NK-92 (cell line): Measurements from ENCODE around the gene SPSB1.

Experiments used
- DNase-seq: peaks from one replicate; lab custom pipeline; 2025; ENCODE audit not compliant: unreplicated experiment; lab: John Stamatoyannopoulos, UW

Gene SPSB1

GRCh38 chr1:9361630-9362260, 69.1 kb downstream of the SPSB1 start:
- DNase-seq, result no peak

- DNase-seq, result no peak
Measured at GRCh38 chr1:9362488-9362887, 69.8 kb downstream of the SPSB1 start.

DNA sequence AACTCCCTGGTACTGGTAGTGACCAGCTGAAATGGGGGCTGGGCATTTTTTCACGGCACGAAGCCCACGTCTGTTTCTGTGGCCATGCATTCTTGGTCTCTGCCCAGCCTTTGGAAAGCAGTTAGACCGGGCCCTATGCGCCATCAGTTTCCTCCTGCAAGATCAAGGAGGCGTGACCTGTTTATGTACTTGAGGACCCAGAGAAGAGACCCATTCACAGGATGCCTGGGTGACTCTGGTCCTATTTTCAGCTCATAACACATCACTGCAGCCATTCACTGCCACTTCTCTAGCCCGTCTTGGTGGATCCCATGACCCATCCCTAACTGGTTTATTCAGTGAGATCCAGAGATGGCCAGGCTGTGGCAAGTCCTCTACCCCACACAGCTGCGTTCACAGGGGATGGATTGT, 70.4 kb downstream of the SPSB1 start:
- no peak for DNase-seq

DNA sequence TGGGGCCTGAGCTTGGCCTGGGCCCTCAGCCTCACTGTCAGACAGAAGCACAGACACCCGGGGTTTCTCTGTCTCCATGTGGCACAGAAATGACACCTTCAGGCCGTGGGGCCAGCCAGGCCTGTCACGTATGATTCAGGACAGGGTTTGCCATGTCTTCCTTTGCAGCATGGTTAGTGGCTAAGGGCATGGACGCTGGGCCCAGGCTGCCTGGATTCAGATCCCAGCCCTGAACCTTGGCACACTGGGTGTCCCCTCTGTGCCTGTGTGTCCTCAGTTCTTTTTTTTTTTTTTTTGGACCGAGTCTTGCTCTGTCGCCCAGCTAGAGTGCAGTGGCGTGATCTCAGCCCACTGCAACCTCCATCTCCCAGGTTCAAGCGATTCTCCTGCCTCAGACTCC, 73.6 kb downstream of the SPSB1 start:
- no peak for DNase-seq

DNA sequence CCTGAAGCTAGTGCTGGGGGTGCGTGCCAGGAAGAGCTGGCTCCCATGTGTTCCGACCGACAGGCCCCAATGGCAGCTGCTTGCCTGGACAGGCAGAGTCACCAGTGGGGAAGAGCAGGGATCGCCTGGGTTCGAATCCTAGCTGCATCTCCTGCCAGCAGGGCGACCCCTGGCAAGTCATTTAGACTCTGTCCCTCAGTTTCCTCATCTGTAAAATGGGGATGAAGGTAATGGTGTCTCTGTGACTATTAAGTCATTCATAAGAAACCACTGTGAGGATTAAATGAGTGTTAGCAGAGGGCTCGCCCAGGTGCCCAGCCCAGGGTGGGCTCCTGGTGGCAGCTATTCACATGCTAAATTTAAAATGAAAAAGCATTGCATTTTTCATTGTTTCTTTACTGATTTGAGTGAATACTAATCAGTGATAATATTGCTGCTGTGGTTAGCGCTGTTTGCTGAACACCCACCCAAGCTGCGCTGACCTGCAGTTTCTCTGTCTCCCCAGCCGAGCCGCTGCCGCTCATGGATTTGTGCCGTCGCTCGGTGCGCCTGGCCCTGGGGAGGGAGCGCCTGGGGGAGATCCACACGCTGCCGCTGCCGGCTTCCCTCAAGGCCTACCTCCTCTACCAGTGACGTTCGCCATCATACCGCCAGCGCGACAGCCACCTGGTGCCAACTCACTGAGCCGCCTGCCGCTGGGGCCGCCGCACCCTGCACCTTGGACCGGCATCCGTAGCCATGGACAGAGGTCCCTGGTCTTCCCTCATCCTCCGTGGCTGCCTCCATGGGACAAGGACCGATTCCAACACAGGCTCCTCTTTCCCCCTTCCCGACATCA, 74.5 kb downstream of the SPSB1 start:
- no peak for DNase-seq

GRCh38 chr1:9367806-9368205, 75.1 kb downstream of the SPSB1 start:
- DNase-seq, result no peak

DNA sequence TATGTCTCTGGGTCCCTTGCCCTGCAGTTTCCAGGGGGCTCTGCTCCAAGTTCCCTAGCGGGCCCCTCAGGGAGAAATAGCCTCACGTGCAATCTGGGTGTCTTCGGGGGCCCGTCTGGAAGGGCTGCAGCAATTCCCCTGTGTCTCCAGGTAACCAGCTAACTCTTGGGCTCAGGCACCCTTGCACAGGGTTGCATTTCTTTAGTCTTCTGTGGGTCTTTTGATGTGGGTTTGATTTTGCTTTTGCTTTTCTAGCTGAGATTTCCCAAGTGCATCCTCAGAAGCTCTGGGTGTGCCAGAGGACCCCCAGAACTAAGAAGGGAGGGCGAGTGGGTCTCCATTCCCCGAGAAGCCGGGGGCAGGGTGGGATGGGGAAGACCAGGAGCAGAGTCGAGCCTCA, 75.7 kb downstream of the SPSB1 start:
- no peak for DNase-seq

DNA sequence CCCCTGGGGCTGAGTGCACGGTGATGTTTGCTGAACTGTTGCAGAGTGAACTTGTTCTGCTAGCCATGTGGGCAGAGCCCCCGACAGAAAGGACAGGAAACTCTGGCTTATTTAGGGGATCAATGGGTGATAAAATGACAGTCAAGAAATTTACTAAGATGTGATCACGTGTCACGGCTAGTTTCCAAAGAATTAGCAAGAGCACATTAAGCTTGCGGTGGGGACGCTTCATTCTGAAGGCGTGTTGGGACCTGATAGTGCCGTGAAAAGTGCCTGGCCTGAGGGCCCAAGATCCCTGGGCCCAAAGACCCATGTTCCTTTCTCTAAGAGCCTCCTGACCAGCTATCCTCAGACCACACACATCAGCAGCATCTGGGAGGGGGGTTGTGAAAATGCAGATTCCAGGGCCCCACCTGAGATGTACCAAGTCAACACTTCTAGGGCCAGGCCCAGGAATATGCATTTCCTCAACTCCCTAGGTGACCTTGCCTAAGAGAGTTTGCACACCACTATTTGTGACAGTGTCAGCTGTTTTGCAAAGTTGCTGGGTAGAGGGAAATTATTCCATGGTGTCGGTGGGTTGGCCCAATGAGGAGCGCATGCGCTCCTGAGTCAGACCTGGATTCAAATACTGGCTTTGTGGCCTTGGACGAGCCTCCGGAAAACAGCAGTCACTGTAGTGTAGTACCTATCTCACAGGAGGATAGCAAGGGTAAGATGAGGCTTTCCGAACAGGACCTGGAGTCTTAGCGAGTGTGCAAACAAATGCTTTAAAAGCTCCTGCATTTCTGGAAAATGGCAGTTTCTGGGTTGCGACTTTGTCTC, 77.5 kb downstream of the SPSB1 start:
- DNase-seq, result no peak

DNA sequence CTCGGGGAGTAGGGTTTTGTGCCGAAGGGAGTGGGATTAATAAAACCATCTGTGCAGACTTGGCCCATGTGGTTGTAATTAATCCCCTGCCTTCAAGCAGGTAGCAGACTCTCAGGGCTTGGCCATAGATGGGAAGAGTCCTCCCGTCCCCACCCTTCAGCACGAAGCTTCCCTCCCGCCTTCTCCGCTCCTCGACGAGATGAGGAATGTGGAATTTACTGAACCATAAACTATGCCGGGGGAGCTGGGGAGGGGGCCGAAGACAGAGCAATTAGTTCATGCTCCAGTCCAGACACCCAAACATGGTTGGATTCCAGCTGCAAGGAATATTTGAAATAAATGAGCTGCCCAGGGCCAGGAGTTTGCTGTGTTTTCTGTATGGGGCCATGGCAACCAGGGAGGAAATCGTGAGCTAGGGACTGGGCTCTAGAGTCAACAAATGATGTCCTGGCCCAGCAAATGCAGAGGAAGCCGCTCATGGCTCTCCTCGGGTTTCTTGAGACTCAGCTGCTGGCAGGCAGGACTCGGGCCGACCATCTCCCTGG, 78.8 kb downstream of the SPSB1 start:
- DNase-seq, result no peak

GRCh38 chr1:9371951-9372350, 79.3 kb downstream of the SPSB1 start:
- DNase-seq, result no peak

GRCh38 chr1:9373619-9374018, 80.9 kb downstream of the SPSB1 start:
- no peak for DNase-seq

GRCh38 chr1:9374748-9375341, 82.2 kb downstream of the SPSB1 start:
- DNase-seq, result no peak

- no peak for DNase-seq
Measured at GRCh38 chr1:9375912-9376311, 83.2 kb downstream of the SPSB1 start.

GRCh38 chr1:9376430-9376829, 83.7 kb downstream of the SPSB1 start:
- no peak for DNase-seq

GRCh38 chr1:9376886-9377333, 84.2 kb downstream of the SPSB1 start:
- DNase-seq, result no peak

DNA sequence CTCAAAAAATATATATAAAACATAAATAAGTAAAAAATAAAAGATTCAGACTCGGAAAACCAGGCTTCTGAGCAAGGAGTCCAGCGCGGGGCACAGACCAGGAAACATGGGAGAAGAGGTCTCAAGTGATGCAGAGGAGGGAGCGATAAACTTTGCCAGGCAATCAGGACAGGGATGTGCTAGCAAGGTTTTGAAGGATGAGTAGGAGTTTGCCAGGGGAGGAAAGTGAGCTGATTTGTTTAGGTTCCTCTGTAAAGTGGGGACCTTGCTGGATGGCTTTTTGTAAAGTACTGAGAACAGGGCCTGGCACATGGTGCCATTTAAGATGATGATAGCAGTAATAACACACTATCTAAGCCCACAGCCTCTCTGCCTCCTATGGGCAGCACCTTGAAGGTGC, 86.1 kb downstream of the SPSB1 start:
- no peak for DNase-seq

DNA sequence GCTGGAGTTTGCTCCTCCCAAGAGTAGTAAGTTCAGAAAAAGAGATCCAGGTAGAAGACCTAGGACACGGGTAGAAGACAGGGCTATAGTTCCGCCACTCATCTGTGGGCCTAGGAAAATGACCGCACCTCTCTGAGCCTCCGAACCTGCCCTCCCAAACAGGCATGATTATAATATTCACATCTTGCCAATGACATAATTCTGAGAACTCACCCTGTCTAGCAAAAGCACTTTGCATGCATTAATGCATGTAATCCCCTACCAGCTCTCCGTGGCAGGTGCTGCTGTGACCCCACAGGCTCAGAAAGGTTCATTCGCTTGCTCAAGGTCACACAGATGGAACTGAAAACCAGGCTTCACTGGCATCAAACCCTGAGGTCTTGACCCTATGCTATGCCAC, 88.0 kb downstream of the SPSB1 start:
- DNase-seq, result no peak

GRCh38 chr1:9382643-9383491, 90.2 kb downstream of the SPSB1 start:
- DNase-seq, result no peak

DNA sequence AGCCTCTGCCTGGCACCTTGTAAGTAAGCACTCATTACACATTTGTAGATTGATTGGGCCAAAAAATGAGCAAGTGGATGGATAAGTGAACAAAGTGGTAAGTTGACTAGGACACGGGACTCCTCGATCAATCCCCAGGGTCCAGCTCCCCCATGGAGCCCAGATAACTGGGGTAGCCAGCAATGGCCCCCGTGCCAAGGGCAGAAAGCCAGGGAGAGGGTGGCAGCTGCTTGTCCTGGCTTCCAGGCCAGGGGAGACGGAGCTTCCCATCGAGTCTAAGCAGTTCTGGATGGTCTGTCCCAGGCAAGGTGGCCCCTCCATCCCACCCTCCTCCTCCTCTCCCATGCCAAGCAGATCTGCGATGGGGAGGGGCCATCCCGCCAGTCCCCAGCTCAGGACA, 91.4 kb downstream of the SPSB1 start:
- DNase-seq, result no peak

DNA sequence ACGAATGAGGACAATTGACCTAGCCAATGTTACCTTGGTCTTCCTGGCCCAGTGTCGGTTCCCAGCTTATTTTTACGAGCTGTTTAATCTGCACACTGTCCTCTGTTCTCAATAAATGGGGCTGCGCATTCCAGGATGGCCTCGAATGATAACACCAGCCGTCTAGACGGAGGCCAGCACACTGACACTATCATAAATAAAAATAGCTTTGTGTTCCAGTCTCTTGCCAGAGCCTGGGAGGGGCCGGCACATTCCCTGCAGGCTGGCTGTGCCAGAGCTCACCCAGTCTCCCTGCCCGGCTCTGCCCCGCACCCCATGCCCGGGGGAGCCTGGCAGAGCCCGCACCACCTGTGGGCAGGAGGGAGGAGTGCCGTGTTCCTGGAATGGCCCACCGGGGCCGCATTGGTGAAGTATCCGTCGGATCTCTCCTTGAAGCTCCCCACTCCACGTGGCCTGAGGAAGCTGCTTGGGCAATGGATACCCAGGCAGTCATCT, 92.1 kb downstream of the SPSB1 start:
- no peak for DNase-seq
